GM18505 (cell line): ENCODE data around the gene DUSP28.

Experiments
- ATAC-seq: cut with Tn5 transposase; IDR thresholded peaks from one replicate; pipeline ENCODE4 v1.9.1; 2021; ENCODE audit not compliant: unreplicated experiment
- POLR2A ChIP-seq: IDR thresholded peaks from 4 replicates; pipeline ENCODE4 v1.6.1; 2011; ENCODE audit warnings: borderline replicate concordance; ENCODE audit not compliant: insufficient read depth, insufficient read length; ENCODE audit errors: extremely low read depth

DUSP28 gene

DNA sequence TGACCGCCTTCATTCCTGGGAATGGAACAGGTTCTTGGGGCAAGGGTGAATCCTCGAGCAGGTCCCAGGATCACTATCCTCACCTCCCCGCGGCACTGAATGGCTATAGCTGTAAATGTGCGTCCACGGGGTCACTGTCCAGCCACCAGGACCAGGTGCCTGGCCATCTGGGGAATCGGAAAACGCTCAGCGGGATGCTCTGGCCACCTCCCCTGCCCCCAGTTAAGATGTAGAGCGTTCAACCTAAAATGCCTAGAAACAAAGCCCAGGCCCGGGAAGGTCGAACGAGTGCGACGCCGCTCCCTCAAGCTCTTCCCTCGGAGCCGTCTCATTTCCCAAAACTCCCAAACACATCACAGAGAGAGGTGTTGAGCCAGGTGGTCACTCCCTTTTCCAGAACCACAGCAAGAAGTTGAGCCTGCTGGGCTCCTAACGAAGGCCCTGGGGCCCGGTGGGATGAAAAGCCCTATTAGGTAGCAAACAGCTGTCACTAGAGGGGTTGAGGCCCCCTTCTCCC lies 25.6 kb downstream of the DUSP28 start:
- TF ChIP-seq POLR2A: no peak
- no peak for ATAC-seq

- peak; percentile 89 for TF ChIP-seq POLR2A
These were observed 26.2 kb downstream of the DUSP28 start, which contains the start of gene CAPN10 for GRCh38 chr2:240586198-240586918. CAPN10 (plus strand) TSS chr2:240586734; CDS start chr2:240586912, 178 bp downstream.

GRCh38 chr2:240586919-240587800 lies 27.0 kb downstream of the DUSP28 start:
- ATAC-seq: peak; percentile 6
- TF ChIP-seq POLR2A: peak; percentile 40

More at GRCh38 chr2:240586198-240586918, 26.2 kb downstream of the DUSP28 start, which contains the start of gene CAPN10:
- peak; percentile 58 for ATAC-seq

DNA sequence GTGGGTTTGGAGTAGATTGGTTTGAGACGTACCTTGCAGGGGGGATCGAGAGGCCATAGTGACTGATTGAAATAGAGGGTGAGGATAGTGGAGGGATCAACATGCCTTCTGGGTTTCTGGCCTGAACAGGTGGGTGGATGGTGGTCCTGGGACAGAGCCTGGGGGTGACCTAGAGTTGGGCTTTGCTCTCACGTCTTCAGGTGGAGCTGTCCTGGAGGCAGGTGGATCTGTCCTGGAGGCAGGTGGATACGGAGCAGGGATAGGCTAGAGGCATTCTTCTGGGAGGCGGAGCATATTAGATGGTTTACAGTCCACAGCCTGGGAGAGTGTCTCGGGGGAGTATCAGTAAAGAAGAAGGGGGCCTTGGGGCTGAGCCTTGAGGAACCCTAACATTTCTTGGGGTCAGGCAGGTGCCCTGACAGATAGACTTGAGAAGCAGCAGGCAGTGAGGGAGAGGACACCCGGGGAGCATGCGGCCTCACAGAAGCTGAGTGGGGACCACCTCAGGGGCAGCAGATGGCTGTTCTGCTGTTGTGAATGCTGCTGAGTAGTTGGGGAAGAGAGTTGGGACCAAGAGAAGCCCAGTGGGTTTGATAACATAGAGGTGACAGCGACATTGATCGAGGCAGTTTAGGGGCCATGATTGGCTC lies 28.0 kb downstream of the DUSP28 start:
- no peak for TF ChIP-seq POLR2A
- ATAC-seq: no peak

DNA sequence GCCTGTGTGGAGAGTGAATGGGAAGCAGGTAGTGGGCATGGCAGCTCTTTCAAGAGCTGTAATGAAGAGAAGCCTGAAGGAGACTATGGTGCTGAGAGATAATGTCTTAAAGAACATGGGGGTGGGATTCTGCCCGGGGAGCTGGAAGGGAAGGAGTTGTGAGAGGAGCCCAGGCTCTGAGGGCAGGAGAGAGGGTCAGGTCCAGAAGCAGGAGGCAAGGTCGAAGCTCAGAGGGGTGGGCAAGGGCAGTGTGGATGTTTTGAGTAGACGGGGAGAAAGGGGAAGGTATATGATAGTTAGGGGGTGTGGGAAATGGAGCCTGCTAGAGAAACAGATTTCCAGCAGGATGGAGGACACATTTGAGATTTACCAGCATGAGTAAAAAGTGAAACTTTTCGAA lies 28.5 kb downstream of the DUSP28 start:
- TF ChIP-seq POLR2A: no peak
- no peak for ATAC-seq

DNA sequence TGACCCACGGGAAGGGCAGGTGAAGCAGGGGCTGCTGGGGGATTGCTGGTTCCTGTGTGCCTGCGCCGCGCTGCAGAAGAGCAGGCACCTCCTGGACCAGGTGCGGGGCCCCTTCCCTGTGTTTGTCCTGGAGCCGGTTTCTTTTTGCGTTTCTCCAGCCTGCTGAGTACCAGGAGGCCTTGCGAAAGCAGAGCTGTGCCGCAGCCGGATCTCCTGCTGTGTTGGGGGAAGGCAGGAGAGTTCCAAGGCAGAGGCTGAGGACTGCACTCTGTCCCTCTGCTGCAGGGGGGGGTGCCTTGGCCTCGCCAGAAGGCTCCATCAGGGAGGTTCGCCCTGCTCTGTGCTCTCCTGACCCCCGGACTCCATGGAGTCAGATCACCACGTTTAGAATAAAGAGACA lies 29.2 kb downstream of the DUSP28 start:
- no peak for TF ChIP-seq POLR2A
- no peak for ATAC-seq

DNA sequence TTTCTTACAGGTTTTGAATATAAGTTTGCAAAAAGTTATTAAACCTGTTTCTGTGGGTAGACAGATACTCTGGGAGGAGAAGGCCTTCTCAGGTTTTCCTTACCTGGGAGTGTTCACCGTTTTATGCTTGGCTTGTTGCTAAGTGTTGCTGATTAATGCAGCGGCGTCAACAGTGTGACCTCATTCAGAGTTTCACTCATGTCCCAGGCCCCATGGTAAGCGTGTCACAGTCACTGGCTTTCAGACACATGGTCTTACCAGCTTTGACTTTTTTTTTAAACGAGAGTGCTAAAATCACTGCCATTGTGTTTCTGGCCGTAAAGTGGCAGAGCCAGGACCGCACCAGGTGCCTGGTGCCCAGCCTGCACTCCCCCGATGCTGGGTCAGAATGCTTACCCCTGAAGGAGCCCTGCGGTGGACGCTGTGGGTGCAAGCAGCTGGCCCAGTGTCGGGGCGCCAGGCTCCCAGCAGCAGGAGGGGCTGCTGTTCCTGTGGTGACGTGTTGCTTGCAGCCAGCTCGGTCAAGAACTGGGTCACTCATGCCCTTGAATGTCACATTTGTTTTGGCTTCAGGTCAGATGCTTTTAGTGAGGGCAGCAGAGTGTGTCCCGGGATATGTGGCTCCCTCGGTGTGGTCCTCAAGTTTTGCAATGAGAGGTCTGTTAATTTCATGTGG lies 29.8 kb downstream of the DUSP28 start:
- TF ChIP-seq POLR2A: no peak
- ATAC-seq: no peak

GRCh38 chr2:240590681-240591111 lies 30.5 kb downstream of the DUSP28 start:
- TF ChIP-seq POLR2A: no peak

DNA sequence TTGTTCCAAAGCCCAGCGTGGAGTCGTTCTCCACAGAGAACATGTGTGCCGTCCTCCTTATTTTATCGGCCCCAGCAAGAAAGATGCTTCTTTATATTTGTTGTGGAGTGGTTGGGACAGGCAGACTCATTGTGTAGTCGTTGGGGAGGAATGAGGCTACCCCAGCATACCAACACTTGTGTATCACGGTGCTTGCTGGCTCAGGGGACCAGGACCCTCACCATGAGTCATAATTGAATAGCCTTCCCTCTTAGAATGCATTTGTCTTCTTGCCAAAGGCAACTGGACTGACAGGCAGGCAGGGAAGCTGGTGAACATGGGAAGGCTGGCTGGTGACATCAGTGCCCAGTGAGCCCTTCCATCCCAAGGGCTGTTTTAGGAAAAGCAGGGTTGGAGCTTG lies 31.1 kb downstream of the DUSP28 start:
- ATAC-seq: no peak
- no peak for TF ChIP-seq POLR2A

More at GRCh38 chr2:240590681-240591111, 30.5 kb downstream of the DUSP28 start:
- ATAC-seq: no peak

GRCh38 chr2:240591784-240592183 lies 31.6 kb downstream of the DUSP28 start:
- TF ChIP-seq POLR2A: no peak
- ATAC-seq: no peak

DNA sequence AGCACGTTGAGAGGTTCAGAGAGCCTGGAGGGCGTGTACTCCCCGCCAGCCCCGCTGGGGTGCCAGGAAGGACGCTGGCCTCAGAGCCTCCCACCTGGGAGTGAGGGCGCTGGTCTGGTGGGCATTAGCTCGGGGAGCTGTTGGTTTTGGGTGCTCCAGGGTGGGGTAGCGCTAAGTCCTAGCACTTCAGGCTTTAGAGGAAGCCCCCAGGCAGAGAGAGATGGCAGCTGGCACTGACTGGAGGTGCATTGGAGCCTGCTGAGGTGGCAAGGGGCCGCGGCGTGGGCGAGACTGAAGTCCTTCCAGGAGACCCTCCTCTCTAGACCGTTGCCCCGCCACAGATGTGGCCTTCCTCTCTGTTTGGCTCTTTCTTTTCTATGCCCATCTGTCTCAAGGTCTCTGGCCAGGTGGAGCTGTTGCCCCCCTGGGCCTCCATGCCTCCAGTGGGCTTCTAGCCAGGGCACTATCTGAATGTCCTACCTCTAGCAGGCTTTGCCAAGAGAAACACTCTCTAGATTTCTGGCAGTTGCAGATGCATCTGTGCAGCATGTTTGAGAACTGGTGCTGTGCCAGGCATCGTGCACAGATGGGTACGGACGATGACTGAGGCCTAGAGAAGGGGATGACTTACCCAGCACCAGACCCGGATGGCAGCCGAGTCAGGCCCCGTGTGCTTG lies 33.0 kb downstream of the DUSP28 start:
- TF ChIP-seq POLR2A: no peak
- no peak for ATAC-seq
